Neural progenitor cell (in vitro differentiated cells): Measurements from ENCODE around the gene B4GALNT1.
"Not testable (repeated sequence)": the region's sequence is repeated elsewhere in the genome, so short reads cannot be mapped to it uniquely, and the experiment has no call there.

Experiments used
- CTCF ChIP-seq: fragments of 200-600 bp; sonication (generic); IDR thresholded peaks from 2 replicates; pipeline ENCODE4 v1.5.1; 2017; ENCODE audit warnings: antibody characterized with exemption, mild to moderate bottlenecking
- EZH2phosphoT487 ChIP-seq: fragments of 200-600 bp; sonication (generic); IDR thresholded peaks from 2 replicates; pipeline ENCODE4 v1.6.1; 2017; ENCODE audit warnings: antibody characterized with exemption

- TF ChIP-seq CTCF, EZH2phosphoT487: not testable (repeated sequence)
These were observed 44.9 kb upstream of the B4GALNT1 start for GRCh38 chr12:57677947-57678346.
